OCI-LY1 (cell line): ENCODE data around the gene GPATCH8.
"Not testable (repeated sequence)": the region's sequence is repeated elsewhere in the genome, so short reads cannot be mapped to it uniquely, and the experiment has no call there.

Source experiments
- CTCF ChIP-seq: fragments of 200-600 bp; sonication (generic), shearing (Covaris generic); IDR thresholded peaks from 2 replicates; pipeline ENCODE4 v1.5.1; 2017; ENCODE audit warnings: mild to moderate bottlenecking, antibody characterized with exemption, low read length, moderate library complexity, mixed read lengths
- EZH2 ChIP-seq: fragments of 200-600 bp; sonication (generic), shearing (Covaris generic); IDR thresholded peaks from 2 replicates; pipeline ENCODE4 v1.8.0; 2017; ENCODE audit warnings: borderline replicate concordance, mixed run types, mild to moderate bottlenecking, antibody characterized with exemption, low read length, moderate library complexity, mixed read lengths

- TF ChIP-seq CTCF, EZH2: not testable (repeated sequence)
These were observed 133.7 kb downstream of the GPATCH8 start for GRCh38 chr17:44369414-44370023.
